GM23338 (cell line): ENCODE data around the gene NEURL3. TPM values are rescaled to one million over a fixed set of nuclear protein-coding genes. Genes with fewer than 3 reads are reported as not detected.
A peak's percentile ranks its signal among the peaks of the same experiment; 100 is the strongest.

Experiments
- ATAC-seq: fragments of 200-7000 bp; cut with Tn5 transposase; 3 replicates; pipeline ENCODE4 v1.9.1; 2020
- DNase-seq: peaks from one replicate; pipeline ENCODE4 v3.0.0-alpha.2; 2015; ENCODE audit warnings: low spot score
- H2AFZ ChIP-seq: fragments of 200-600 bp; sonication (generic); 2 replicates; pipeline ENCODE4 v1.8.0; 2016; ENCODE audit warnings: antibody characterized with exemption, mild to moderate bottlenecking, moderate library complexity
- H3F3A ChIP-seq: fragments of 200-600 bp; sonication (generic); replicated peaks from 2 replicates; pipeline ENCODE4 v1.8.0; 2017; ENCODE audit warnings: antibody characterized with exemption, mixed run types, low read depth
- H3K27ac ChIP-seq: fragments of 200-600 bp; sonication (generic); 2 replicates; pipeline ENCODE4 v1.6.1; 2016; ENCODE audit warnings: low read depth
- H3K27me3 ChIP-seq: fragments of 200-600 bp; sonication (generic); 2 replicates; pipeline ENCODE4 v1.8.0; 2016; ENCODE audit warnings: mild to moderate bottlenecking, mixed run types, moderate library complexity; ENCODE audit not compliant: insufficient read depth
- H3K36me3 ChIP-seq: fragments of 200-600 bp; sonication (generic); 2 replicates; pipeline ENCODE4 v1.8.0; 2016; ENCODE audit warnings: mild to moderate bottlenecking; ENCODE audit not compliant: insufficient read depth
- H3K4me1 ChIP-seq: fragments of 200-600 bp; sonication (generic); 2 replicates; pipeline ENCODE4 v1.8.0; 2016; ENCODE audit warnings: mild to moderate bottlenecking, moderate library complexity; ENCODE audit not compliant: insufficient read depth
- H3K4me2 ChIP-seq: fragments of 200-600 bp; sonication (generic); 2 replicates; pipeline ENCODE4 v1.7.1; 2017; ENCODE audit warnings: mixed run types
- H3K4me3 ChIP-seq: fragments of 200-600 bp; sonication (generic); 2 replicates; pipeline ENCODE4 v1.6.1; 2016; ENCODE audit warnings: mixed run types
- H3K79me2 ChIP-seq: fragments of 200-600 bp; sonication (generic); replicated peaks from 2 replicates; pipeline ENCODE4 v1.8.0; 2017; ENCODE audit warnings: mild to moderate bottlenecking; ENCODE audit not compliant: insufficient read depth
- H3K9me2 ChIP-seq: fragments of 200-600 bp; sonication (generic); 2 replicates; pipeline ENCODE4 v1.8.0; 2017; ENCODE audit not compliant: insufficient read depth
- H4K20me1 ChIP-seq: fragments of 200-600 bp; sonication (generic); replicated peaks from 2 replicates; pipeline ENCODE4 v1.8.0; 2017; ENCODE audit warnings: mild to moderate bottlenecking; ENCODE audit not compliant: insufficient read depth
- H3K27ac Mint-ChIP-seq: 2 replicates; pipeline ENCODE4 v1.8.0; 2020; ENCODE audit warnings: inconsistent platforms, mild to moderate bottlenecking, moderate library complexity, mixed read lengths
- H3K27me3 Mint-ChIP-seq: 3 replicates; pipeline ENCODE4 v1.8.0; 2022; ENCODE audit warnings: low read depth, mild to moderate bottlenecking, moderate library complexity, mixed read lengths, inconsistent platforms; ENCODE audit not compliant: insufficient read depth, poor library complexity
- H3K36me3 Mint-ChIP-seq: 3 replicates; pipeline ENCODE4 v1.8.0; 2021; ENCODE audit warnings: low read depth, mild to moderate bottlenecking, inconsistent platforms, moderate library complexity, mixed read lengths
- H3K4me1 Mint-ChIP-seq: 3 replicates; pipeline ENCODE4 v1.8.0; 2020; ENCODE audit warnings: mild to moderate bottlenecking, inconsistent platforms, mixed read lengths
- H3K4me3 Mint-ChIP-seq: 3 replicates; pipeline ENCODE4 v1.8.0; 2021; ENCODE audit warnings: moderate library complexity, mild to moderate bottlenecking, inconsistent platforms, mixed read lengths
- H3K9me3 Mint-ChIP-seq: 3 replicates; pipeline ENCODE4 v1.8.0; 2020; ENCODE audit warnings: moderate library complexity, mild to moderate bottlenecking, inconsistent platforms, mixed read lengths
- NANOG ChIP-seq: IDR thresholded peaks from 2 replicates; pipeline ENCODE4 v1.6.1; 2016; ENCODE audit warnings: antibody characterized with exemption, borderline replicate concordance
- ZNF114 ChIP-seq: fragments of 250-450 bp; sonication (Bioruptor Pico); IDR thresholded peaks from 2 replicates; pipeline ENCODE4 v1.5.0; 2020; ENCODE audit warnings: mild to moderate bottlenecking, moderate library complexity
- polyA plus RNA-seq: library from polyadenylated mRNA; unstranded; fragments of >200 nt; fragmentation: Nextera tagmentation; extraction: Ambion mirVana; gene quantifications from 2 replicates; pipeline ENCODE4 v1.2.1, GENCODE V29; 2016
- total RNA-seq: library from RNA; depleted of rRNA; stranded (reverse); fragments of >200 nt; shearing (Covaris generic); gene quantifications from 2 replicates; pipeline ENCODE4 v1.2.3, GENCODE V29; 2014
- TF ChIP-seq, protein P1 (sequence below): fragments of 250-450 bp; sonication (Bioruptor Pico); IDR thresholded peaks from 2 replicates; pipeline ENCODE4 v1.5.0; 2020; ENCODE audit warnings: mild to moderate bottlenecking, moderate library complexity

The NEURL3 gene
- total and polyA plus RNA-seq, 2 experiments from 2014 or later: 0.21 TPM; not detected in 1

- TF ChIP-seq, protein P1, sequence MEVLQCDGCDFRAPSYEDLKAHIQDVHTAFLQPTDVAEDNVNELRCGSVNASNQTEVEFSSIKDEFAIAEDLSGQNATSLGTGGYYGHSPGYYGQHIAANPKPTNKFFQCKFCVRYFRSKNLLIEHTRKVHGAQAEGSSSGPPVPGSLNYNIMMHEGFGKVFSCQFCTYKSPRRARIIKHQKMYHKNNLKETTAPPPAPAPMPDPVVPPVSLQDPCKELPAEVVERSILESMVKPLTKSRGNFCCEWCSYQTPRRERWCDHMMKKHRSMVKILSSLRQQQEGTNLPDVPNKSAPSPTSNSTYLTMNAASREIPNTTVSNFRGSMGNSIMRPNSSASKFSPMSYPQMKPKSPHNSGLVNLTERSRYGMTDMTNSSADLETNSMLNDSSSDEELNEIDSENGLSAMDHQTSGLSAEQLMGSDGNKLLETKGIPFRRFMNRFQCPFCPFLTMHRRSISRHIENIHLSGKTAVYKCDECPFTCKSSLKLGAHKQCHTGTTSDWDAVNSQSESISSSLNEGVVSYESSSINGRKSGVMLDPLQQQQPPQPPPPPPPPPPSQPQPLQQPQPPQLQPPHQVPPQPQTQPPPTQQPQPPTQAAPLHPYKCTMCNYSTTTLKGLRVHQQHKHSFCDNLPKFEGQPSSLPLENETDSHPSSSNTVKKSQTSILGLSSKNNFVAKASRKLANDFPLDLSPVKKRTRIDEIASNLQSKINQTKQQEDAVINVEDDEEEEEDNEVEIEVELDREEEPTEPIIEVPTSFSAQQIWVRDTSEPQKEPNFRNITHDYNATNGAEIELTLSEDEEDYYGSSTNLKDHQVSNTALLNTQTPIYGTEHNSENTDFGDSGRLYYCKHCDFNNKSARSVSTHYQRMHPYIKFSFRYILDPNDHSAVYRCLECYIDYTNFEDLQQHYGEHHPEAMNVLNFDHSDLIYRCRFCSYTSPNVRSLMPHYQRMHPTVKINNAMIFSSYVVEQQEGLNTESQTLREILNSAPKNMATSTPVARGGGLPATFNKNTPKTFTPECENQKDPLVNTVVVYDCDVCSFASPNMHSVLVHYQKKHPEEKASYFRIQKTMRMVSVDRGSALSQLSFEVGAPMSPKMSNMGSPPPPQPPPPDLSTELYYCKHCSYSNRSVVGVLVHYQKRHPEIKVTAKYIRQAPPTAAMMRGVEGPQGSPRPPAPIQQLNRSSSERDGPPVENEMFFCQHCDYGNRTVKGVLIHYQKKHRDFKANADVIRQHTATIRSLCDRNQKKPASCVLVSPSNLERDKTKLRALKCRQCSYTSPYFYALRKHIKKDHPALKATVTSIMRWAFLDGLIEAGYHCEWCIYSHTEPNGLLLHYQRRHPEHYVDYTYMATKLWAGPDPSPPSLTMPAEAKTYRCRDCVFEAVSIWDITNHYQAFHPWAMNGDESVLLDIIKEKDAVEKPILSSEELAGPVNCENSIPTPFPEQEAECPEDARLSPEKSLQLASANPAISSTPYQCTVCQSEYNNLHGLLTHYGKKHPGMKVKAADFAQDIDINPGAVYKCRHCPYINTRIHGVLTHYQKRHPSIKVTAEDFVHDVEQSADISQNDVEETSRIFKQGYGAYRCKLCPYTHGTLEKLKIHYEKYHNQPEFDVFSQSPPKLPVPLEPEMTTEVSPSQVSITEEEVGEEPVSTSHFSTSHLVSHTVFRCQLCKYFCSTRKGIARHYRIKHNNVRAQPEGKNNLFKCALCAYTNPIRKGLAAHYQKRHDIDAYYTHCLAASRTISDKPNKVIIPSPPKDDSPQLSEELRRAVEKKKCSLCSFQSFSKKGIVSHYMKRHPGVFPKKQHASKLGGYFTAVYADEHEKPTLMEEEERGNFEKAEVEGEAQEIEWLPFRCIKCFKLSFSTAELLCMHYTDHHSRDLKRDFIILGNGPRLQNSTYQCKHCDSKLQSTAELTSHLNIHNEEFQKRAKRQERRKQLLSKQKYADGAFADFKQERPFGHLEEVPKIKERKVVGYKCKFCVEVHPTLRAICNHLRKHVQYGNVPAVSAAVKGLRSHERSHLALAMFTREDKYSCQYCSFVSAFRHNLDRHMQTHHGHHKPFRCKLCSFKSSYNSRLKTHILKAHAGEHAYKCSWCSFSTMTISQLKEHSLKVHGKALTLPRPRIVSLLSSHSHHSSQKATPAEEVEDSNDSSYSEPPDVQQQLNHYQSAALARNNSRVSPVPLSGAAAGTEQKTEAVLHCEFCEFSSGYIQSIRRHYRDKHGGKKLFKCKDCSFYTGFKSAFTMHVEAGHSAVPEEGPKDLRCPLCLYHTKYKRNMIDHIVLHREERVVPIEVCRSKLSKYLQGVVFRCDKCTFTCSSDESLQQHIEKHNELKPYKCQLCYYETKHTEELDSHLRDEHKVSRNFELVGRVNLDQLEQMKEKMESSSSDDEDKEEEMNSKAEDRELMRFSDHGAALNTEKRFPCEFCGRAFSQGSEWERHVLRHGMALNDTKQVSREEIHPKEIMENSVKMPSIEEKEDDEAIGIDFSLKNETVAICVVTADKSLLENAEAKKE (CRISPR knock-in tag): no peak
Observed at GRCh38 chr2:96500385-96501066, 4.6 kb downstream of the NEURL3 start (continued).

DNA sequence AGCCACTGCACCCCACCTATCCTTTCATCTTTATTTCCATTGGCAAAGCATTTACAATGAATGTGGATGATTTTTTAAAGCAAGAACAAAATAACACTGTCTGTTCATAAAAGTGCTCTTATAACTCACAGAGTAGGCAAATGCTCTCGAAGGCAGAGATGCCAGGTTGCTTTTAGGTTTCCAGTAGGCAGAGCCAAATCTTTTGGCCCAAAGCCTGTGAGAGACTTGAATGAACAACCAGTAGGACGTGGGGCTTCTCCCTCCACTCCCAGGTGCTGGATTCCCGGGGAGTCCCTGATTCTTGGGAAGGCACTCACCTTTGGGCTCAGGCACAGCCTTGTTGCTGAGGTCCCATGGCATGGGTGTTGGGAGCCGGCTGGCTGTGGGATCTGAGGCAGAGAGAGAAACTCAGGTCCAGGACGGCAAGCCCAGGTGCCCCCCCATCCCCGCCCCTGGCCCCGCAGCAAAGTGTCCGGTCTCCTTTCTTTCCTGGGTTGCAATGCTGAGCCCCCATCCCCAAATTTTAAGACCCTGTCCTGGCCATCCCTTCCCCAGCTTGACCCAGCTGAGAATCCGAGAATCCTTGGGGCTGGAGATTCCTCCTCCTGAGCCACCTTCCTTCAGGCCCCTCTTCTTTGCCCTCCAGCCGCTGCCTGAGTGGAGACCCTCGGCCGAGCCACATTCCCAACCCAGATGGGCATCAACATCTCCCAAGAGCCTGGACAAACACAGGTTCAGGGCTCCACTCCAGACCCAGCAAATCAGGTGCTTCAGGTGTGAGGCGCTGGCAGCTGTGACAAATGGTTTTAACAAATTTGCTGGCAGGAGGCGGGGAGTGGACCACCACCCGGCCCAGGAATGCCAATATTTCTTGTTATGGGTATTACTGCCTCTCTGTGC, 5.8 kb downstream of the NEURL3 start:
- no peak for DNase-seq
- H3K27ac Mint-ChIP-seq: no peak overlapping the region
- ATAC-seq: no peak
- TF ChIP-seq NANOG (no peak), ZNF114 (CRISPR knock-in tag) (no peak)
- TF ChIP-seq, protein P1 (CRISPR knock-in tag): no peak

More for the DNA sequence above, 5.8 kb downstream of the NEURL3 start:
- no peaks in the 10 kb centered on the region for H3F3A ChIP-seq
- Mint-ChIP-seq H3K4me1 (peaks cover 12% of the 10 kb centered on the region), H3K9me3 (peaks cover 10% of the 10 kb centered on the region; the same call in 2 of the 3 replicates), H3K27me3 (peaks cover 18% of the 10 kb centered on the region), H3K36me3 (no peaks in the 10 kb centered on the region; the same call in 2 of the 3 replicates), H3K4me3 (no peak overlapping the region)
- H3K27me3 ChIP-seq: peaks cover 5% of the 10 kb centered on the region; the same call in 1 of the 2 replicates
- H4K20me1 ChIP-seq: no peaks in the 10 kb centered on the region
- no peaks in the 10 kb centered on the region for H3K79me2 ChIP-seq
- H3K36me3 ChIP-seq: no peaks in the 10 kb centered on the region
- no peaks in the 10 kb centered on the region for H3K4me1 ChIP-seq
- H3K4me2 ChIP-seq: no peak overlapping the region
- no peaks in the 10 kb centered on the region for H3K9me2 ChIP-seq
- H2AFZ ChIP-seq: peak overlapping the region; percentile 72
- no peak overlapping the region for H3K4me3 ChIP-seq
- H3K27ac ChIP-seq: no peak overlapping the region
